GM19035 (cell line): ENCODE measurements around the gene HSPA12A.

ENCODE experiments used
- ATAC-seq: cut with Tn5 transposase; IDR thresholded peaks from one replicate; pipeline ENCODE4 v1.9.1; 2021; ENCODE audit not compliant: unreplicated experiment

HSPA12A gene

DNA sequence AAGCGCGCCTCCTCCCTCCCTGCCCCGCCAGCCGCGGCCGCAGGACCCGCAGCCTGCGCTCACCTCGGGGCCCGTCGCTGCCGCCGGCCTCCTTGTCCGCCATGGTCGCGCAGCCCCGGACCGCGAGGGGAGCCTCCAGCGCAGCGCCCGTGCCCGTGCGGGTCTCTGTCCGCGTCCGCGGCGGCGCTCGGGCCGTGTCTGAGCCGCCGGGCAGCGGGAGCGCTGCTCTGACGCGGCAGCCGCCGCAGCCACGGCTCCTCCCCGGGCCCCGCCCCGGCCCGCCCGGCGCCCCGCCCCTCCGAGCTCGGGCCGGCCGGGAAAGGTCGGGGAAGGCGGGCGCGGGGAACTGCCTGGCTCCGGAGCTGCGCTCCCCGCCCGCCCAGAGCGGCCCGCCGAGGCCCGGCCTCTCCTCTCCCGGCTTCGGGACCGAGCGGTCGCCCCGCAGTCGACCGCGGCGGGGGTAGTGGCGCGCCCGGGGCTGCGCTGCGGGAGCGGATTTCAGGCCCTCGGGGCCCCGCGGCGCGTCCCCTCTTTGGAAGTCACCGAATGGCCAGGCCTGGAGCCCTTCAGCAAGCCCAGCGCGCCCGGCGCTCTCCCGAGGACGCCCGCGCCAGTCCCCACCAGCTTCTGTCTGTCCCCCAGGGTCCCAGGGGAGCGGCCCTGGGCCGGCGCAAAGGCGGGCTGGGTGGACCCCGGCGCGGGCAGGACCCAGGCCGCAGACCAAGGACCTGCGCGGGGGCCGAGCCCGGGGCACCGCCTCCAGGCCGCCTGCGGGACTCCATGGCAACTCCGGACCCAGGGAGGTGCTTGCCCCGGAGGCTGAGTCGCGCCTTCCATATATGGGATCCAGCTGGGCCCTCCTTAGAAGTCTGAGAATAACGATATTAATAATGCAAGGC, at the start of gene HSPA12A:
HSPA12A (minus strand) TSS at position 200 of the 899 bp plus-strand sequence; CDS start at position 103, 97 bp downstream.
- peak; percentile 98 for ATAC-seq

DNA sequence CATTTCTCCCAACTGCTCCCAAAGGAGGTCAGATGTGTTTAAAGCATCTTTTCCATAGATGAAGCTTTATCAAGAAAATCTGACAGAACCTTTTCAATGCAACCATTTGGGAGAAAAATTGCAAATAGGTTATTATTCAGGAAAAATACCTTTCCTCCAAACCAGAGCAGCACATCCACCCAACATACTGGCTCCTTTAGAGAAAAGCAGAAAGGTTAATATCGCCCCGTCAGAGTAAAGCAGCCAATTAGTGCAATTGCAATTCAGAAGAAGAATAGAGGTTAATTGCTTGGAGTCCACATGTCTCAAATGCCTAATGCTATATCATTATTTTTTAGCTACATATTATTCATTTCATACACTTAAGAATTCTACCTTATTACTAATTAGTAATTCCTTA, 48.9 kb upstream of the HSPA12A start:
- ATAC-seq, result no peak

DNA sequence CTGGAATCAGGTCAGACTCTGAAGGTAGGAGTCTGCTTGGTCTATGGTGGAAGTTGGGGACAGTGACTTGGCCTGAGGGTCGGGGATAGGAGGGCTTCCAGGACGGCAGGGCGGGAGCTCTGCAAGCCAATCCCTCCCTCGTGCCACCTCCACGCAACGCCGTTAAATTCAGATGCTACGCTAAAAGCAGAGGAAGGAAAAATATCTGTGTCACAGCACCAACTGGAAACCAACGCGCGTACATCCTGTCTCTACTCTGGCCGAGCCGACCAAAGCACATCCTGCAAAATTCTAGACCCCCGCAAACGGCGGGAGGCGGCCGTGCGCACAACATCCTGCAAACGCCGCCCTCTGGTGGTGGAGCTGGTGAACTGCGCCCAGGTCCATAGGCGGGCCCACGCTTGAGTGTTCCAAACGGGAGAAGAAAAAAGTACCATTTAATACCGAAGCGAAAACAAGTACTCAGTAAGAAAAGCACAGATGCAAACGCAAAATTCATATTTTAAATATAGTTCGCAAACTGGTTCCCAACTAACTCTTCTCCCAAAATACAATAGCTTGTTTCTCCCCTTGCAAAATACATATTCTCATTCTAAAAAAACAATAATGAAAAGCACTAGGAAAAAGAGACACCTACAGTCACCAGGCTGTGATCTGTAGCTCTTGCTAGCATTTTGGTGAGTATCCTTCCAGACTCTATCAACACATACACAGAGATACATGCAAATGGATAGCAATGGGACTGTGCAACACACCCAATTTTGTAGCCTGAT, 45.7 kb upstream of the HSPA12A start:
- ATAC-seq, result peak; percentile 79

GRCh38 chr10:116787053-116787659, 44.8 kb upstream of the HSPA12A start:
- no peak for ATAC-seq

GRCh38 chr10:116785867-116786266, 43.5 kb upstream of the HSPA12A start:
- ATAC-seq, result no peak

DNA sequence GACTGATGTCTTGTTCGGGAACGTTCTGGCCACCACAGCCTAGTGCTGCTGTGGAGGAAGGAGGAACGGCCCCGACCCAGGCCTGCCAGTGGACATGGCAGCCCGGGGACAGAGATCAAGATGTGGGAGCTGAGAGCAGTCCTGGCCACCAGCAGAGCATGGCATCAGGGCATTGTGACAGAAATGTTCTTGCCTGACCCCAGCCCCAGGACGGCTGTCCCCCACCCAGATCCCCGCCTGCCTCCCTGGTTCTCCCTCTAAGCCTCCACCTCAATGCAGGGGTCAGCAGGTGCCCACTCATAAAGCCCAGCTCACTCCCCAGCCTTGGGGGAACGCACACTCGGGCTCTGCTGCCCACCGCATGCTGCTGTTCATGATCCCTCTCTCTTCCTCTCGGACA, 42.9 kb upstream of the HSPA12A start:
- ATAC-seq, result no peak

GRCh38 chr10:116784651-116785050, 42.3 kb upstream of the HSPA12A start:
- no peak for ATAC-seq

GRCh38 chr10:116784035-116784434, 41.7 kb upstream of the HSPA12A start:
- ATAC-seq, result no peak

DNA sequence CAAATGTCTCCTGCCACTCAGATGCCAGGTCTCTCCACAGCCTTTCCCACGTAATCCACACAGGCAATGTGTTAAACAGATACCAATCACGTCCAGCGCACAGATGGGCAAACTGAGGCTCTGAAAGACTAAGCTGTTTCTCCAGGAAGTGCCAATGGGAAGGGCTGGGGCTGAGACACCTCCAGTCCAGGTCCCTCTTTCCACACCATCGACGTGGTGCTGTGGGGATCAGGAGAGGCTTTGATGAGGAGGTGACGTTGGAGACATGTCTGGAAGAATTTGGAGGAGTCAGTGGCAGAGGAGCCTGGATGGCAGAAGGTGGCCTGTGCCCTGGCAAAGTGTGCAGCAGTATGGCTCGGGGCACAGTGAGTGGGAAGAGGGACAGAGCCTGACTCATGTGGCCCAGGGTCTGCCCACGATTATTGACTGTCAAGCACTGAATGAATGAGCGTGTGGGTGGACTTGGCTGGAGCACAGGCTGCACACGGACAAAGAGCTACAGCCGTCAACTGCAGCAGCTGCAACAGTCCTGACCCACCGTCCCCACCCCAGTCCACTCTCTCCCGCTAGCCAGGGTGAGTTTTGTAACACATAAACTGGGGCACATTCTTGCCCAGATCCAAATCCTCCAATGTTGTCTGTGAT, 40.8 kb upstream of the HSPA12A start:
- no peak for ATAC-seq

DNA sequence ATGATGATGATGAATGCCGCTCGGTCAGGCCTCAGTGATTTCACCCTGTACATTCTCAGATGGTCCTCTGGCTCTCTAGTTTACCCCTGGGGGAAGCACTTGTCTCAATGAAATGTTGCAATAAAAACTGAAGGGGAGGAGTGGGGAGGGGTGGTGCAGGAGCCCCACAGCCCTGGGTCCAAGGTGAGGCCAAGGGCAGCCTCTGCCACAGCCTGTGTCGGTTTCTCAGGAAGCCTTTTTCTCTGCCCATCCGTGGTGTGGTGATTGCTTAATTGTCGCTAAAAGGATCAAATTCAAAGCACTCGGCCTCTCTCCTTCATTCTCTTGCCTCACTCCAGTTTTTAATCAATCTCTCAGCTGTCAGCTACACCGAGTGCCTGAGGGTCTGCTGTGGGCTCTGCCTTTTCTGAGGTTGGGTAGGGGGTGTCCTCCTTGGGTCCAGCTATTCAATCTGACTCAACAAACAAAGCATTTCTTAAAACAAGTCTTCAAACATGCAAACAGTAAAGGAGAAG, 39.1 kb upstream of the HSPA12A start:
- ATAC-seq, result no peak

- ATAC-seq, result no peak
Measured at GRCh38 chr10:116780691-116781205, 38.4 kb upstream of the HSPA12A start.

DNA sequence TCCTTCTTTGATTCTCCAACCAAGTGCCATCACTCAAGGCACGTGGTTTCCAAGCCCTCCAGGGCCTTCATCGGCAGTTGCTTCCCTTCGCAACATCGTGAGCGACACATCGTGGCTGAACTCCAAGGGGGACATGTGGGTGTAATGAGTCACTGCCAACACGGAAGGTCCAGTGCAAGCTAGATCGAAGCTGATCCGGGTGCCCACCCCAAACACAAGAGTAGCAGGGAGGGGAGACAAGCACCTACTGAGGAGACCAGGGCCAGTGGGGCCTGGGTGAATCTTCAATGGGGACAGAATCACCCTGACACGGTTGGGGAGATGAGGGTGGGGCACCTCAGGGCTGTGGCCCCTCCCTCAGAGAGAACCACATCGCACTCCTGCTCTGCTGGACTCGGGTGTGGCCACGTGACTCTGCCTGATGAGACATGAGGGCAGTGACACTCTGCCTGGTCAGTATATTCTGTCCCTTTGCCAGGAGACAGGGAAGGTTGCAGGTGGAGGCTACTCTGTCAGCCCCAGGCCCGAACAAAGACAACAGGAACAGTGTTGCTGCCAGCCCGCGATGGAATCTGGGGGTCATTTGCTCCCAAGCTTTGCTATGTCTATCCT, 36.8 kb upstream of the HSPA12A start:
- no peak for ATAC-seq

DNA sequence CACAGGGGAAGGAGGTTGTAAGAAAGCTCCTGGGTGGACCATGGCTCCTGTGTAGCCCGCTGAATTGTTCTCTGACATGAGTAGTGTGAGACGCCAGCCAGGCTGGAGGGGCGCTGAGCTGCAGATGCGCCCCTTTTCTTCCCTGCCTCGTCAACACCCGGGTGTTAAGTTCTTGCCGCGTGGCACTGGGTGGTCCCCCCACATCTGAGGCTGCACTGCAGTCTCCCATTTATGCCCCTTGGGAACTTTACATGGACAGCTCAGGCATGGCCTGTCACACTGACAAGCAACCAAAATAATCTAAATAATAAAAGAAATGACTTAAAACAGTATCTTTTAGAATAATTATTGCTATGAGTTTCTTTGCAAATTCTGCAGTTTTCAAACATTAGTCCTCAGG, 34.6 kb upstream of the HSPA12A start:
- ATAC-seq, result no peak

DNA sequence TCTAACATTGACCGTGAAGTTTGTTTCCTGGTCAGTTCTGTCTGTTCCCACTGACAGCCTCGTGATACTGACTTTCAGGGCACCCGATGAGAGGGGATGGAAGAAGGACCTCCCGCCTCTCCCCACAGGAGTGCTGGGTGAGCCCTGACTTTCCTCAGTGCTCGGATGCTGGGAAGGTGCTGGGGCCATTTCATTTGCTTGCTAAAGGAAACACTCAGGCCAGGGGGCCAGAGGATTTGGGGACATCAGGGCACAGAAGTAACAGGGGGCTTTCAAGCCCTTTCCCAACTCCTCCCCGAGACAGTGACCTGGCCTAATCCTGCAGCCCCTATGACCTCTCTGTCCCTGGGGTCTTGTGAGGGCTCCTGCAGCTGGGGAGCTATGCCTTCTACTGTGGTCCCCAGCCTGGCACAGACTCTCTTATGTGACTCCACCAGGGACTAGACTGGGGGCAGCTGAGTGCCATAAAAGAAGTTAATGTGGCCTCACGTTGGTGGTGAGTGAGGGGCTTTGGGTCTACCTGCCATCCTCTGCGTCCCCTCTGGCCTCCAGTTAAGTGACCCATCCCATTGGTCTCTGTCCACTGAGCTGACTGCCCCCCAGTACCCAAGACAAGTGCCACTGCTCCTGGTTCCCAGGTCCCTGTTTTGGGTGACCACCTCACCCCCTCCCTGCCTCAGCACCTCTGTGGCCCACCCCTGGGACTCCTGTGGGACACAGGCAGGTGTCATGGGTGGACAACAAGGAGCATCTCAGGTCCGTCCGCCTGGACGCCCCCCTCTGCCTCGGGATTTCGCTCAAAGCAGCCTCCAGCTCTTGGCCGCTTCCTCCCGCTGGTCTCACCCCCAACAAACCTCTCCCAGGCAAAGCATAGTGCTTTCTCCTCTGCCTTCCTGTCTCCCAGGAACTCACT, 33.4 kb upstream of the HSPA12A start:
- ATAC-seq, result no peak

- ATAC-seq, result no peak
Measured at GRCh38 chr10:116774728-116775151, 32.4 kb upstream of the HSPA12A start.

- ATAC-seq, result no peak
Measured at GRCh38 chr10:116772909-116773705, 30.7 kb upstream of the HSPA12A start.

GRCh38 chr10:116771959-116772585, 29.7 kb upstream of the HSPA12A start:
- no peak for ATAC-seq
